Iris pigment epithelial cell (primary cell): Measurements from ENCODE around the gene SCAMP2.
A peak's percentile ranks its signal among the peaks of the same experiment; 100 is the strongest.
"Not testable (repeated sequence)": the region's sequence is repeated elsewhere in the genome, so short reads cannot be mapped to it uniquely, and the experiment has no call there.

ENCODE experiments used
- DNase-seq: peaks from one replicate; pipeline ENCODE4 v3.0.0-alpha.2; 2011; ENCODE audit warnings: low read depth

Gene SCAMP2

GRCh38 chr15:74873036-74873755 lies at the start of gene SCAMP2:
TSS of gene SCAMP2 (minus strand) at chr15:74873365. CDS start at chr15:74873255, 110 bp downstream.
- DNase-seq: peak; percentile 96

GRCh38 chr15:74920456-74920855 lies 47.3 kb upstream of the SCAMP2 start:
- no peak for DNase-seq

GRCh38 chr15:74917676-74918075 lies 44.5 kb upstream of the SCAMP2 start:
- peak; percentile 61 for DNase-seq

GRCh38 chr15:74913799-74914198 lies 40.6 kb upstream of the SCAMP2 start:
- DNase-seq: not testable (repeated sequence)

- DNase-seq: peak; percentile 29
Measured at GRCh38 chr15:74913041-74913440, 39.9 kb upstream of the SCAMP2 start.

GRCh38 chr15:74908635-74909034 lies 35.5 kb upstream of the SCAMP2 start:
- DNase-seq: no peak

- no peak for DNase-seq
Measured at GRCh38 chr15:74907163-74907870, 34.2 kb upstream of the SCAMP2 start.

GRCh38 chr15:74906450-74907162 lies 33.4 kb upstream of the SCAMP2 start, which contains the start of gene FAM219B:
TSS of gene FAM219B (minus strand) at chr15:74906851. CDS start at chr15:74906800, 51 bp downstream.
- DNase-seq: peak; percentile 88

GRCh38 chr15:74906067-74906449 lies 32.9 kb upstream of the SCAMP2 start:
- peak; percentile 36 for DNase-seq

- no peak for DNase-seq
Measured at GRCh38 chr15:74904190-74904805, 31.1 kb upstream of the SCAMP2 start.

GRCh38 chr15:74903676-74904075 lies 30.5 kb upstream of the SCAMP2 start:
- DNase-seq: no peak

- DNase-seq: no peak
Measured at GRCh38 chr15:74902295-74903075, 29.3 kb upstream of the SCAMP2 start.

GRCh38 chr15:74901612-74902063 lies 28.5 kb upstream of the SCAMP2 start:
- DNase-seq: peak; percentile 39

GRCh38 chr15:74897300-74897701 lies 24.1 kb upstream of the SCAMP2 start:
- DNase-seq: no peak

- no peak for DNase-seq
Measured at GRCh38 chr15:74896316-74896715, 23.2 kb upstream of the SCAMP2 start.

- no peak for DNase-seq
Measured at GRCh38 chr15:74895830-74896229, 22.7 kb upstream of the SCAMP2 start.

GRCh38 chr15:74894383-74894782 lies 21.2 kb upstream of the SCAMP2 start:
- not testable (repeated sequence) for DNase-seq

- DNase-seq: no peak
Measured at GRCh38 chr15:74893627-74894026, 20.5 kb upstream of the SCAMP2 start.

- no peak for DNase-seq
Measured at GRCh38 chr15:74892931-74893330, 19.8 kb upstream of the SCAMP2 start.

- DNase-seq: no peak
Measured at GRCh38 chr15:74892313-74892712, 19.1 kb upstream of the SCAMP2 start.

- DNase-seq: no peak
Measured at GRCh38 chr15:74891469-74891868, 18.3 kb upstream of the SCAMP2 start.

- no peak for DNase-seq
Measured at GRCh38 chr15:74890665-74890960, 17.4 kb upstream of the SCAMP2 start.
